Loucy (cell line): ENCODE measurements around the gene DNAH7.

Source experiments
- H2AFZ ChIP-seq: fragments of 200-600 bp; sonication (generic); 2 replicates; pipeline ENCODE4 v1.6.0; 2016; ENCODE audit warnings: antibody characterized with exemption, mild to moderate bottlenecking, low read length, moderate library complexity
- H3F3A ChIP-seq: fragments of 200-600 bp; 2 replicates; pipeline ENCODE4 v1.6.0; 2016; ENCODE audit warnings: antibody characterized with exemption, low read depth, mild to moderate bottlenecking
- H3K27me3 ChIP-seq: fragments of 200-600 bp; sonication (generic); 2 replicates; pipeline ENCODE4 v1.6.1; 2014; ENCODE audit warnings: low read length, mild to moderate bottlenecking; ENCODE audit not compliant: insufficient read depth, poor library complexity, severe bottlenecking
- H3K36me3 ChIP-seq: fragments of 200-600 bp; sonication (generic); 2 replicates; pipeline ENCODE4 v1.6.1; 2016; ENCODE audit warnings: low read length; ENCODE audit not compliant: insufficient read depth
- H3K4me1 ChIP-seq: fragments of 200-600 bp; sonication (generic); 2 replicates; pipeline ENCODE4 v1.5.1; 2014; ENCODE audit warnings: low read length, mild to moderate bottlenecking; ENCODE audit not compliant: insufficient read depth, poor library complexity, severe bottlenecking
- H3K4me2 ChIP-seq: fragments of 200-600 bp; sonication (generic); 2 replicates; pipeline ENCODE4 v1.6.0; 2014; ENCODE audit warnings: antibody characterized with exemption, low read length, low read depth, mild to moderate bottlenecking; ENCODE audit not compliant: poor library complexity, severe bottlenecking
- H3K4me3 ChIP-seq: fragments of 200-600 bp; sonication (generic); 2 replicates; pipeline ENCODE4 v1.5.1; 2014; ENCODE audit warnings: low read length, mild to moderate bottlenecking, mixed read lengths; ENCODE audit not compliant: poor library complexity, severe bottlenecking
- H3K79me2 ChIP-seq: fragments of 200-600 bp; sonication (generic); 2 replicates; pipeline ENCODE4 v1.6.1; 2014; ENCODE audit warnings: low read length; ENCODE audit not compliant: insufficient read depth
- H3K9ac ChIP-seq: fragments of 200-600 bp; sonication (generic); 2 replicates; pipeline ENCODE4 v1.6.0; 2014; ENCODE audit warnings: mild to moderate bottlenecking, low read depth, low read length, moderate library complexity; ENCODE audit not compliant: poor library complexity, severe bottlenecking
- H3K9me2 ChIP-seq: fragments of 200-600 bp; sonication (generic); replicated peaks from 2 replicates; pipeline ENCODE4 v1.6.1; 2016; ENCODE audit warnings: low read depth, low read length, mixed read lengths
- H3K9me3 ChIP-seq: fragments of 200-600 bp; sonication (generic); 2 replicates; pipeline ENCODE4 v1.6.1; 2014; ENCODE audit warnings: mild to moderate bottlenecking, antibody characterized with exemption, low read length, low read depth; ENCODE audit not compliant: insufficient read depth
- H4K20me1 ChIP-seq: fragments of 200-600 bp; sonication (generic); 2 replicates; pipeline ENCODE4 v1.6.0; 2014; ENCODE audit warnings: antibody characterized with exemption, low read length, mild to moderate bottlenecking; ENCODE audit not compliant: insufficient read depth, poor library complexity, severe bottlenecking
- CTCF ChIP-seq: fragments of 200-600 bp; sonication (generic); conservative IDR thresholded peaks from 2 replicates; pipeline ENCODE4 v1.5.1; 2014; ENCODE audit warnings: mild to moderate bottlenecking, antibody characterized with exemption, low read length
- EZH2phosphoT487 ChIP-seq: fragments of 200-600 bp; IDR thresholded peaks from 2 replicates; pipeline ENCODE4 v1.6.1; 2018; ENCODE audit warnings: antibody characterized with exemption, mild to moderate bottlenecking, moderate library complexity, borderline replicate concordance

DNAH7 gene

GRCh38 chr2:195734395-195734794 is 334.2 kb downstream of the DNAH7 start:
- H3K4me2 ChIP-seq = no peak overlapping the region
- no peaks in the 10 kb centered on the region for H3K4me1 ChIP-seq
- TF ChIP-seq EZH2phosphoT487 (no peak), CTCF (no peak)
- H3K9ac ChIP-seq = no peak overlapping the region
- no peaks in the 10 kb centered on the region for H3K9me2 ChIP-seq
- no peak overlapping the region for H2AFZ ChIP-seq
- H4K20me1 ChIP-seq = no peaks in the 10 kb centered on the region
- H3F3A ChIP-seq = no peaks in the 10 kb centered on the region
- no peaks in the 10 kb centered on the region for H3K27me3 ChIP-seq
- peaks cover 36% of the 10 kb centered on the region; the same call in 1 of the 2 replicates for H3K36me3 ChIP-seq
- H3K79me2 ChIP-seq = no peaks in the 10 kb centered on the region
- H3K9me3 ChIP-seq = no peaks in the 10 kb centered on the region
- H3K4me3 ChIP-seq = no peak overlapping the region

GRCh38 chr2:195733831-195734230 is 334.8 kb downstream of the DNAH7 start:
- H3K36me3 ChIP-seq = peaks cover 39% of the 10 kb centered on the region; the same call in 1 of the 2 replicates

GRCh38 chr2:195732574-195732973 is 336.1 kb downstream of the DNAH7 start:
- Histone ChIP-seq H2AFZ (no peak overlapping the region), H3K79me2 (no peaks in the 10 kb centered on the region), H3K27me3 (no peaks in the 10 kb centered on the region), H3K4me2 (no peak overlapping the region), H3K4me3 (no peak overlapping the region), H3K9ac (no peak overlapping the region), H3K36me3 (peaks cover 39% of the 10 kb centered on the region; the same call in 1 of the 2 replicates), H3F3A (no peaks in the 10 kb centered on the region), H3K9me2 (no peaks in the 10 kb centered on the region), H3K9me3 (no peaks in the 10 kb centered on the region), H3K4me1 (no peaks in the 10 kb centered on the region), H4K20me1 (no peaks in the 10 kb centered on the region)
- TF ChIP-seq CTCF = no peak
- TF ChIP-seq EZH2phosphoT487 = no peak

More at GRCh38 chr2:195733831-195734230, 334.8 kb downstream of the DNAH7 start:
- Histone ChIP-seq H3K27me3 (no peaks in the 10 kb centered on the region), H3K9me3 (no peaks in the 10 kb centered on the region), H3K9me2 (no peaks in the 10 kb centered on the region), H3K4me1 (no peaks in the 10 kb centered on the region), H3K9ac (no peak overlapping the region), H3K79me2 (no peaks in the 10 kb centered on the region), H3K4me3 (no peak overlapping the region), H4K20me1 (no peaks in the 10 kb centered on the region), H3F3A (no peaks in the 10 kb centered on the region), H2AFZ (no peak overlapping the region), H3K4me2 (no peak overlapping the region)
- no peak for TF ChIP-seq EZH2phosphoT487
- TF ChIP-seq CTCF = no peak
